HG03103 (cell line): ENCODE data around the gene EXT2.

Experiments used
- ATAC-seq: cut with Tn5 transposase; IDR thresholded peaks from one replicate; pipeline ENCODE4 v1.9.1; 2021; ENCODE audit warnings: low read depth; ENCODE audit not compliant: unreplicated experiment

The EXT2 gene

GRCh38 chr11:44228379-44228778 is 132.9 kb downstream of the EXT2 start:
- no peak for ATAC-seq

- ATAC-seq: no peak
Measured at GRCh38 chr11:44229098-44229497, 133.6 kb downstream of the EXT2 start.

- ATAC-seq: no peak
Measured at GRCh38 chr11:44229624-44230023, 134.1 kb downstream of the EXT2 start.

- no peak for ATAC-seq
Measured at GRCh38 chr11:44235765-44236201, 140.3 kb downstream of the EXT2 start.

- no peak for ATAC-seq
Measured at GRCh38 chr11:44236296-44236695, 140.8 kb downstream of the EXT2 start.

GRCh38 chr11:44237156-44237555 is 141.7 kb downstream of the EXT2 start:
- no peak for ATAC-seq

- no peak for ATAC-seq
Measured at GRCh38 chr11:44241851-44242250, 146.4 kb downstream of the EXT2 start.

- no peak for ATAC-seq
Measured at GRCh38 chr11:44243086-44243485, 147.6 kb downstream of the EXT2 start.

GRCh38 chr11:44243595-44244343 is 148.3 kb downstream of the EXT2 start:
- no peak for ATAC-seq

GRCh38 chr11:44244639-44245310 is 149.3 kb downstream of the EXT2 start:
- ATAC-seq: no peak

- ATAC-seq: no peak
Measured at GRCh38 chr11:44246726-44247125, 151.2 kb downstream of the EXT2 start.

GRCh38 chr11:44247508-44247907 is 152.0 kb downstream of the EXT2 start:
- ATAC-seq: no peak

- ATAC-seq: no peak
Measured at GRCh38 chr11:44248109-44248508, 152.6 kb downstream of the EXT2 start.

- no peak for ATAC-seq
Measured at GRCh38 chr11:44250421-44250820, 154.9 kb downstream of the EXT2 start.

GRCh38 chr11:44252999-44253602 is 157.6 kb downstream of the EXT2 start:
- no peak for ATAC-seq

GRCh38 chr11:44255406-44256071 is 160.1 kb downstream of the EXT2 start:
- ATAC-seq: no peak

GRCh38 chr11:44256673-44257291 is 161.3 kb downstream of the EXT2 start:
- ATAC-seq: no peak

- ATAC-seq: no peak
Measured at GRCh38 chr11:44257338-44258189, 162.1 kb downstream of the EXT2 start.

GRCh38 chr11:44258190-44258489 is 162.7 kb downstream of the EXT2 start:
- no peak for ATAC-seq

GRCh38 chr11:44258839-44259420 is 163.5 kb downstream of the EXT2 start:
- ATAC-seq: no peak
